ENCODE data around the gene ZFX.

ZFX gene

GRCh38 chrX:24262309-24262708 lies 112.8 kb downstream of the ZFX start:
- no peak for TF ChIP-seq CTCF (conservative IDR thresholded peaks at IDR 0.05; ENCODE audit: low read depth, low read length)
- Histone ChIP-seq H3K27me3 (ENCODE audit: insufficient read depth, low read depth) (no peaks in the 10 kb centered on the region), H3K27ac (no peak overlapping the region), H4K20me1 (ENCODE audit: insufficient read depth) (no peaks in the 10 kb centered on the region), H3K4me2 (no peak overlapping the region), H3K9ac (no peak overlapping the region), H3K4me3 (IDR thresholded peaks at IDR 0.05; ENCODE audit: insufficient read depth, low read depth, low read length) (no peak overlapping the region), H3K36me3 (ENCODE audit: insufficient read depth) (no peaks in the 10 kb centered on the region), H3K4me1 (ENCODE audit: low read depth, poor library complexity, severe bottlenecking) (no peaks in the 10 kb centered on the region), H3K79me2 (ENCODE audit: insufficient read depth, low read depth) (no peaks in the 10 kb centered on the region), H2AFZ (ENCODE audit: low read depth) (no peak overlapping the region)

GRCh38 chrX:24264383-24264782 lies 114.9 kb downstream of the ZFX start:
- no peak overlapping the region for H3K9ac ChIP-seq
- no peaks in the 10 kb centered on the region for H3K27me3 ChIP-seq (ENCODE audit: insufficient read depth, low read depth)
- H3K79me2 ChIP-seq (ENCODE audit: insufficient read depth, low read depth) = no peaks in the 10 kb centered on the region
- no peak overlapping the region for H3K4me2 ChIP-seq
- H3K36me3 ChIP-seq (ENCODE audit: insufficient read depth) = no peaks in the 10 kb centered on the region
- no peak overlapping the region for H3K4me3 ChIP-seq (IDR thresholded peaks at IDR 0.05; ENCODE audit: insufficient read depth, low read depth, low read length)
- H3K27ac ChIP-seq = no peak overlapping the region
- H2AFZ ChIP-seq (ENCODE audit: low read depth) = no peak overlapping the region
- H3K4me1 ChIP-seq (ENCODE audit: low read depth, poor library complexity, severe bottlenecking) = no peaks in the 10 kb centered on the region
- TF ChIP-seq CTCF (conservative IDR thresholded peaks at IDR 0.05; ENCODE audit: low read depth, low read length) = no peak
- H4K20me1 ChIP-seq (ENCODE audit: insufficient read depth) = no peaks in the 10 kb centered on the region
